PC-3 (cell line): ENCODE results near the gene PROSER2. TPM values are rescaled to one million over a fixed set of nuclear protein-coding genes. Genes with fewer than 3 reads are reported as not detected.

Experiments
- ATAC-seq: fragments of 200-7000 bp; cut with Tn5 transposase; 2 replicates; pipeline ENCODE4 v1.9.1; 2020; ENCODE audit warnings: mild to moderate bottlenecking, moderate library complexity
- BruUV-seq: library from RNA; stranded (reverse); fragments of 400-500 nt; replicated peaks from 2 replicates; lab custom pipeline; 2021; lab: Mats Ljungman, UMichigan
- CTCF ChIA-PET: fragments of 300-600 bp; sonication (Branson Sonifier 250); formaldehyde crosslinking; loops from one replicate; lab custom pipeline; 2022; ENCODE audit warnings: antibody characterized with exemption; lab: Charles Lee
- POLR2A ChIA-PET: fragments of 300-600 bp; sonication (Branson Sonifier 250); formaldehyde crosslinking; loops from one replicate; lab custom pipeline; 2022; ENCODE audit warnings: antibody characterized with exemption; ENCODE audit not compliant: unreplicated experiment; lab: Charles Lee
- DNase-seq: peaks from one replicate; pipeline ENCODE4 v3.0.0-alpha.2; 2015
- H2AFZ ChIP-seq: fragments of 300-600 bp; sonication (generic); 2 replicates; pipeline ENCODE4 v1.6.0; 2016; ENCODE audit warnings: antibody characterized with exemption, low read length
- H3F3A ChIP-seq: fragments of 300-600 bp; sonication (generic); one replicate; pipeline ENCODE4 v1.6.0; 2017; ENCODE audit warnings: antibody characterized with exemption, low read length, control low read depth, mild to moderate bottlenecking; ENCODE audit not compliant: unreplicated experiment
- H3K27ac ChIP-seq: fragments of 300-600 bp; sonication (generic); 2 replicates; pipeline ENCODE4 v1.5.1; 2016; ENCODE audit warnings: mild to moderate bottlenecking, low read length
- H3K27me3 ChIP-seq: fragments of 300-600 bp; sonication (generic); 2 replicates; pipeline ENCODE4 v1.6.1; 2016; ENCODE audit warnings: low read length, mixed read lengths
- H3K36me3 ChIP-seq: fragments of 300-600 bp; sonication (generic); 2 replicates; pipeline ENCODE4 v1.6.1; 2016; ENCODE audit warnings: low read depth, mixed run types, low read length, mixed read lengths
- H3K4me1 ChIP-seq: fragments of 300-600 bp; sonication (generic); 2 replicates; pipeline ENCODE4 v1.5.1; 2016; ENCODE audit warnings: low read length; ENCODE audit not compliant: insufficient read depth
- H3K4me2 ChIP-seq: fragments of 300-600 bp; sonication (generic); 2 replicates; pipeline ENCODE4 v1.6.0; 2016; ENCODE audit warnings: low read length
- H3K4me3 ChIP-seq: fragments of 300-600 bp; sonication (generic); 2 replicates; pipeline ENCODE4 v1.5.1; 2016; ENCODE audit warnings: mild to moderate bottlenecking, low read length, mixed read lengths
- H3K79me2 ChIP-seq: fragments of 300-600 bp; sonication (generic); 2 replicates; pipeline ENCODE4 v1.6.1; 2017; ENCODE audit warnings: low read length, mixed read lengths
- H3K9ac ChIP-seq: fragments of 300-600 bp; sonication (generic); 2 replicates; pipeline ENCODE4 v1.6.0; 2016; ENCODE audit warnings: mild to moderate bottlenecking, low read length
- H3K9me2 ChIP-seq: fragments of 300-600 bp; sonication (generic); replicated peaks from 2 replicates; pipeline ENCODE4 v1.6.1; 2016; ENCODE audit warnings: mixed run types, low read length, mixed read lengths
- H3K9me3 ChIP-seq: fragments of 300-600 bp; sonication (generic); 2 replicates; pipeline ENCODE4 v1.6.1; 2016; ENCODE audit warnings: low read length, mixed read lengths
- H4K20me1 ChIP-seq: fragments of 300-600 bp; sonication (generic); 2 replicates; pipeline ENCODE4 v1.6.1; 2016; ENCODE audit warnings: low read length, mixed read lengths
- CTCF ChIP-seq: fragments of 300-600 bp; sonication (generic); conservative IDR thresholded peaks from 2 replicates; pipeline ENCODE4 v1.5.1; 2017; ENCODE audit warnings: antibody characterized with exemption, low read depth, mild to moderate bottlenecking, low read length
- EZH2 ChIP-seq: fragments of 300-600 bp; sonication (generic); IDR thresholded peaks from one replicate; pipeline ENCODE4 v1.6.1; 2017; ENCODE audit warnings: antibody characterized with exemption, mild to moderate bottlenecking, low read length; ENCODE audit not compliant: unreplicated experiment
- EZH2phosphoT487 ChIP-seq: fragments of 300-600 bp; sonication (generic); IDR thresholded peaks from 2 replicates; pipeline ENCODE4 v1.6.1; 2018; ENCODE audit warnings: mild to moderate bottlenecking, antibody characterized with exemption, low read length, borderline replicate concordance
- intact Hi-C: fragments of 100-400 bp; cut with micrococcal nuclease; formaldehyde crosslinking; loops from 2 replicates; pipeline ENCODE4 v1.9.0; 2023
- total RNA-seq: library from RNA; depleted of rRNA; stranded (reverse); fragments of >200 nt; gene quantifications from 2 replicates; pipeline ENCODE4 v1.2.3, GENCODE V29; 2014

The PROSER2 gene
- total RNA-seq, 1 experiment from 2014 or later, result 52.5 TPM

GRCh38 chr10:11813177-11813576 is 10.0 kb upstream of the PROSER2 start:
- Histone ChIP-seq H3K36me3 (no peaks in the 10 kb centered on the region), H3K4me2 (no peak overlapping the region), H3F3A (no peaks in the 10 kb centered on the region), H3K79me2 (no peaks in the 10 kb centered on the region), H3K4me3 (no peak overlapping the region), H2AFZ (no peak overlapping the region), H3K4me1 (peaks cover 3% of the 10 kb centered on the region; the same call in 1 of the 2 replicates), H3K9me3 (no peaks in the 10 kb centered on the region), H3K9ac (no peak overlapping the region), H3K27me3 (no peaks in the 10 kb centered on the region), H4K20me1 (no peaks in the 10 kb centered on the region), H3K9me2 (no peaks in the 10 kb centered on the region), H3K27ac (no peak overlapping the region)
- ChIA-PET POLR2A (no interaction called here), CTCF (no interaction called here)
- DNase-seq, result no peak
- BruUV-seq, result no TSS peak
- TF ChIP-seq EZH2phosphoT487 (no peak), CTCF (no peak), EZH2 (no peak)
- intact Hi-C loops, result no loop called here
- no peak for ATAC-seq

GRCh38 chr10:11813855-11814567 is 9.1 kb upstream of the PROSER2 start:
- Histone ChIP-seq H3K4me1 (peaks cover 3% of the 10 kb centered on the region; the same call in 1 of the 2 replicates), H3K4me2 (no peak overlapping the region), H3K9me3 (no peaks in the 10 kb centered on the region), H4K20me1 (no peaks in the 10 kb centered on the region), H2AFZ (no peak overlapping the region), H3K36me3 (no peaks in the 10 kb centered on the region), H3K27ac (no peak overlapping the region), H3K79me2 (no peaks in the 10 kb centered on the region), H3K9ac (no peak overlapping the region), H3F3A (no peaks in the 10 kb centered on the region), H3K9me2 (no peaks in the 10 kb centered on the region), H3K27me3 (no peaks in the 10 kb centered on the region), H3K4me3 (no peak overlapping the region)
- ChIA-PET CTCF (no interaction called here), POLR2A (no interaction called here)
- TF ChIP-seq CTCF (no peak), EZH2 (no peak), EZH2phosphoT487 (no peak)
- DNase-seq, result peak; percentile 7
- BruUV-seq, result no TSS peak
- no peak for ATAC-seq
- intact Hi-C loops, result no loop called here

- no peaks in the 10 kb centered on the region for H3K36me3 ChIP-seq
- peaks cover 8% of the 10 kb centered on the region for H3K79me2 ChIP-seq
- BruUV-seq, result no TSS peak
- H3K4me2 ChIP-seq, result no peak overlapping the region
- intact Hi-C loops, result loop anchor here (5.0 kb wide), 1 partner anchor 37 kb away; no protein-coding TSS in a partner anchor
- CTCF ChIA-PET, result no interaction called here
- no peaks in the 10 kb centered on the region for H4K20me1 ChIP-seq
- POLR2A ChIA-PET, result no interaction called here
- no peak overlapping the region for H3K4me3 ChIP-seq
- peaks cover 11% of the 10 kb centered on the region for H3K4me1 ChIP-seq
- no peaks in the 10 kb centered on the region for H3K27me3 ChIP-seq
- H3K27ac ChIP-seq, result no peak overlapping the region
- H3K9me2 ChIP-seq, result no peaks in the 10 kb centered on the region
- ATAC-seq (no peak), DNase-seq (no peak)
- H2AFZ ChIP-seq, result no peak overlapping the region
- H3F3A ChIP-seq, result no peaks in the 10 kb centered on the region
- H3K9ac ChIP-seq, result no peak overlapping the region
- TF ChIP-seq EZH2phosphoT487 (no peak), EZH2 (no peak), CTCF (no peak)
- H3K9me3 ChIP-seq, result no peaks in the 10 kb centered on the region
These were observed 4.1 kb upstream of the PROSER2 start for GRCh38 chr10:11819027-11819426.
